ENCODE results near the gene LIAS. TPM values are rescaled to one million over a fixed set of nuclear protein-coding genes. Genes with fewer than 3 reads are reported as not detected.

Gene LIAS
- polyA plus RNA-seq, 1 experiment: 13.1 TPM

DNA sequence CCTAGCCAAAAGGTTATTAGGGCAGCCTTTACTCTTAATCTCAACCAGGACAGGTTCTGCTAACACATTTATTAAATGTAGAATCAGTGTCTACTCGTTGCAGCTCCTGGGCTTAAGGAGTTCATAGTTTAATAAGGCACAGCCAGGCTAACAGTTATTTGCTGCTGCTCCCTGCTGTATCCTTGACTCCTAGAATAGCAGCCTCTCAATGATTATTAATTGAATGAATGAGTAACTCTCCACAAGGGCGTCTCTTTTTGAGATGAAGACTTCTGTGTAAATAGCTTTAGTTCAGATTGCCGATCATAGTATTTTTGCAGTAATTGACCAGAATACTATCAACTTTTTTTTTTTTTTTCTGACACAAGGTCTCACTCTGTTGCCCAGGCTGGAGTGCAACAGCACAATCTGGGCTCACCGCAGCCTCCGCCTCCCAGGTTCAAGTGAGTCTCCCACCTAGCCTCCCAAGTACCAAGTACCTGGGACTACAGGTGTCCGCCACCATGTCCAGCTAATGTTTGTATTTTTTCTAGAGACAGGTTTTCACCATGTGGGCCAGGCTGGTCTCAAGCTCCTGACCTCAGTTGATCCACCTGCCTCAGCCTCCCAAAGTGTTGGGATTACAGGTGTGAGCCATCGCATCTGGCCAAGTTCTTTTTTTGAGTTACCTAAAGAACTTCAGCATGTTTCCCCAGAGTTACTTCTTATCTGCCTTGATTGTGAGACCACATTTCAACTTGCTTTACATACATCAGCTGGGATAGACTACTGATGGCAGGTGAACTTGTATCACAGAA, 65.5 kb downstream of the LIAS start:
- ChIA-PET POLR2A (interaction anchor here (0.7 to 1.3 kb wide), 4 partner anchors 108 to 175 kb away, joined by 3 to 13 read pairs (median 4); partner anchors contain the start of gene SMIM14), CTCF (interaction anchor here (0.6 to 0.9 kb wide), 2 partner anchors 18 to 535 kb away, joined by 3 to 4 read pairs; no protein-coding TSS in a partner anchor)
- H3K4me3 ChIP-seq (ENCODE audit: low read depth, low read length): peak overlapping the region; percentile 25
- no peaks in the 10 kb centered on the region; the same call in 1 of the 2 replicates for H3K9me3 ChIP-seq (ENCODE audit: control insufficient read depth, insufficient read depth, low read length)
- no peak for DNase-seq (ENCODE audit: low read depth, low spot score)
- no peak overlapping the region for H3K27ac ChIP-seq (ENCODE audit: low read depth, low read length)
- TF ChIP-seq, protein P1, sequence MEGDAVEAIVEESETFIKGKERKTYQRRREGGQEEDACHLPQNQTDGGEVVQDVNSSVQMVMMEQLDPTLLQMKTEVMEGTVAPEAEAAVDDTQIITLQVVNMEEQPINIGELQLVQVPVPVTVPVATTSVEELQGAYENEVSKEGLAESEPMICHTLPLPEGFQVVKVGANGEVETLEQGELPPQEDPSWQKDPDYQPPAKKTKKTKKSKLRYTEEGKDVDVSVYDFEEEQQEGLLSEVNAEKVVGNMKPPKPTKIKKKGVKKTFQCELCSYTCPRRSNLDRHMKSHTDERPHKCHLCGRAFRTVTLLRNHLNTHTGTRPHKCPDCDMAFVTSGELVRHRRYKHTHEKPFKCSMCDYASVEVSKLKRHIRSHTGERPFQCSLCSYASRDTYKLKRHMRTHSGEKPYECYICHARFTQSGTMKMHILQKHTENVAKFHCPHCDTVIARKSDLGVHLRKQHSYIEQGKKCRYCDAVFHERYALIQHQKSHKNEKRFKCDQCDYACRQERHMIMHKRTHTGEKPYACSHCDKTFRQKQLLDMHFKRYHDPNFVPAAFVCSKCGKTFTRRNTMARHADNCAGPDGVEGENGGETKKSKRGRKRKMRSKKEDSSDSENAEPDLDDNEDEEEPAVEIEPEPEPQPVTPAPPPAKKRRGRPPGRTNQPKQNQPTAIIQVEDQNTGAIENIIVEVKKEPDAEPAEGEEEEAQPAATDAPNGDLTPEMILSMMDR (IDR thresholded peaks at IDR 0.05; ENCODE audit: low read depth, low read length): no peak
- no peaks in the 10 kb centered on the region for H3K27me3 ChIP-seq (ENCODE audit: control insufficient read depth, insufficient read depth, low read length)

DNA sequence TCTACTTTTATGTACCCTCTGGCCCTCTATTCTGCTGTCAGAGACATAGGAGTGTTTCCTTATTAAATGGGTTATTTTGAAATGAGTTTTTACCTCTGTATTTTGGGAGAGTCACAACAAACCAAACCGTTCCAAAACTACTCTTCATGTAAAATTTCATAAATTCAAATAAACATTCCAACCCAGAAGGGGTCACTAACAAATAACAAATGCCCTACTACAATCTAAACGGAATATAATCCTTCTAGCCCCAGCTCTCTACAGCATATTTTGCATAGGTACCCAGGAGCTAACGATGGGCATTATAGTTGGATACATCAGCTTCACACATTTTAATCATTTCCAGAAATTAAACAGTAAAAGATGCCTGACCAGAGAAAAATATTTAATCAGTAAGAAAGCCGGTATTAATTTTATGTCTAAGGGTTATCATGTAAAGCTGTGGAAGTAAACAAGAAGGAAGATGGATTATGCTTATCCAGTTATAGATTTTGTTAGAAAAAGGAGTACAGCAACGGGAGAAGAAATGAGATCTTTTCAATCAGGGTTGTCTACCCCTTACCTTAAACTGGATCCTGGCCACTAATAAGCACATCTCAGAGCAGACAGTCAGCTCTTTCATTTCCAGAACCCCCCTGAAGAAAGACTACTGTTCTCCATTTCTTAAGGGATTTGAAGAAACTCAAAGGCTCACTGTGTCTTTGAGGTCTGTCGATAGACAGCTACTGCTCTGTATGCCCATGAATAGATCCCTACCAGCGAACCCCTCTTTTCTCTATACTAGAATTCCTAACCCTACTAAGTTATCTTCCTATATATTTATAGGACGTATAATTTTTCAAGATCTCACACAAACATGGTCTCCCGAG, 67.2 kb downstream of the LIAS start:
- ChIA-PET POLR2A (interaction anchor here (0.6 to 2.6 kb wide), 4 partner anchors 16 to 114 kb away, joined by 3 to 64 read pairs (median 37); partner anchors contain the start of gene SMIM14), CTCF (interaction anchor here (1.0 kb wide), 1 partner anchor 57 kb away, joined by 3 read pairs; no protein-coding TSS in a partner anchor)
- H3K27ac ChIP-seq (ENCODE audit: low read depth, low read length): no peak overlapping the region
- peaks cover 7% of the 10 kb centered on the region for H3K9me3 ChIP-seq (ENCODE audit: control insufficient read depth, insufficient read depth, low read length)
- peak overlapping the region; percentile 92 for H3K4me3 ChIP-seq (ENCODE audit: low read depth, low read length)
- no peaks in the 10 kb centered on the region for H3K27me3 ChIP-seq (ENCODE audit: control insufficient read depth, insufficient read depth, low read length)
- TF ChIP-seq, protein P1 (IDR thresholded peaks at IDR 0.05; ENCODE audit: low read depth, low read length): no peak
- no peak for DNase-seq (ENCODE audit: low read depth, low spot score)

DNA sequence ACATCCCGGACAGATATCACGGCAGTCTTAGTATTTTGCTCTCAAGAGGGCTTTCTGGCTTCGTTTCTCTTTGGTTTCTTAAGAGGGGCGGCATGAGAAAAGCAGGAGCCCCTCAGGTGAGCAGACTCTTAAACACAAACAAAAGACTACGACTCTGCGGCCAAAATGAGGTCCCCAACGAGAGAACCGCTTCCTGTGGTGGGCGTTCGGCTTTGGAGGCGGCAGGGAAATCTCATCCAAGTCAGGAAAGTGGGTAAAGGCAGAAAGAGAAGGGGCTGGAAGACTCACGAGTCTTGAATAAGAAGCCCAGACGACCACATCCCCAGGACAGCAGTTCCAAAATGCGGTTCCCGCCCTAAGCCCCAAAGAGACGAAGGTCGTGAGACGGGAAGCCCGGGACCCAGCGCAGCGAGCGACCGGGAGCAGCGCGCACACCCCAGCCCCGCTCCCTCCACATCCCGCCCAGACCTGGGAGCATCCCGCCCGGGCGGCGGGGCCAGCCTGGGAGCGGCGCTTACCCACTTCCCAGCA, 68.0 kb downstream of the LIAS start:
- Histone ChIP-seq H3K4me3 (ENCODE audit: low read depth, low read length) (peak overlapping the region; percentile 92), H3K27me3 (ENCODE audit: control insufficient read depth, insufficient read depth, low read length) (no peaks in the 10 kb centered on the region), H3K9me3 (ENCODE audit: control insufficient read depth, insufficient read depth, low read length) (peaks cover 9% of the 10 kb centered on the region), H3K27ac (ENCODE audit: low read depth, low read length) (peak overlapping the region; percentile 83)
- ChIA-PET POLR2A (interaction anchor here (0.6 to 2.6 kb wide), 40 partner anchors 8 to 529 kb away, joined by 3 to 64 read pairs (median 6); partner anchors contain the start of genes LIAS, N4BP2, RPL9 and SMIM14), CTCF (interaction anchor here (1.4 kb wide), 1 partner anchor 58 kb away, joined by 6 read pairs; no protein-coding TSS in a partner anchor)
- no peak for DNase-seq (ENCODE audit: low read depth, low spot score)
- TF ChIP-seq, protein P1 (IDR thresholded peaks at IDR 0.05; ENCODE audit: low read depth, low read length): no peak

DNA sequence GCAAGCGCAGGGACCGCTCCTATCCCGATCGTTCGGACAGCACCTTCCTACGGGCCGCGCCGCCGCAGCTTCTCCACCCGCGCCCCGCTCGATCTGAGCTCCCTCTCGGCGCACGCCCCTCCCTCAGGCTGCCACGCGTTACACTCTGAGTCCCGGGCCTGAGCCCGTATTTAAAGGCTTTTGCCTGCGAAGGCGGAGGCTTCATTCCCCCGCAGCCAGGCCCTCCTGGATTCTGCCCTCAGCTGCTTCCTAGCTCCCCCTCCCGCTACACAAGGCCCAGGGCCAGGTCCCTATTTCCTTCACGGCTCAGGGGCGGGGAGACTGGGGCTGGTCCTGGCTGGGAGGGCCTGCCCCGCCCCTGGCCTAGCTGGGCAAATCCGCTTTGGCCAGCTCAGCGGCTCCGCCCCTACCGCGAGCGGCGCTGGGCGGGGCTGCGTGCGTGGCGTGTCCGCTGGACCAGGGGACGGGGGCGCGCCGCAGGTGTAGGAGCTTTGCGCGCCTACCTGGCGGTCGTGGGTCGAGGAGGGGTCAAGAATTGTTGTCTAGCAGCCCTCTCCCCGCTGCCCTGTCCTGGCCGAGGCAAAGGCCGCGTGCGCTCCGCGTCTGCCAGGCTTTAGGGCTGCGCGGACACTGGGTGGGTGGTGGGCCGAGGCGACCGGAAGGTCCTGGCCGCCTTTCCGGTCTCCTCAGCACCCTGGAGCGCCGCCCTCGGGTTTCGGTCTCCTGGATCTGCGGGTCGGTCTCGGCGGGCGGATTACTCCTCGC, 68.6 kb downstream of the LIAS start, which contains the start of gene UGDH:
Gene UGDH, minus strand, starts transcription at position 144 of the 765 bp plus-strand sequence. CDS start 5,927 bp downstream, outside the sequence.
- peak; percentile 98 for DNase-seq (ENCODE audit: low read depth, low spot score)
- Histone ChIP-seq H3K27ac (ENCODE audit: low read depth, low read length) (peak within 1 kb of the TSS; percentile 97), H3K9me3 (ENCODE audit: control insufficient read depth, insufficient read depth, low read length) (peaks cover 13% of the 10 kb centered on the region), H3K4me3 (ENCODE audit: low read depth, low read length) (peak within 1 kb of the TSS; percentile 92), H3K27me3 (ENCODE audit: control insufficient read depth, insufficient read depth, low read length) (no peaks in the 10 kb centered on the region)
- POLR2A ChIA-PET: interaction anchor here (0.5 to 2.6 kb wide), 44 partner anchors 8 to 529 kb away, joined by 3 to 64 read pairs (median 5); partner anchors contain the start of genes LIAS, N4BP2, RPL9 and SMIM14
- CTCF ChIA-PET: interaction anchor here (1.4 kb wide), 1 partner anchor 59 kb away, joined by 6 read pairs; no protein-coding TSS in a partner anchor
- TF ChIP-seq, protein P1 (IDR thresholded peaks at IDR 0.05; ENCODE audit: low read depth, low read length): no peak

Data from AG04450 (cell line).